Endodermal cell (in vitro differentiated cells): Measurements from ENCODE around the gene FGD6. TPM values are rescaled to one million over a fixed set of nuclear protein-coding genes. Genes with fewer than 3 reads are reported as not detected.

Experiments used
- DNase-seq: peaks from one replicate; pipeline ENCODE4 v3.0.0-alpha.2; 2017
- H3K27ac ChIP-seq: 2 replicates; pipeline ENCODE4 v1.5.1; 2013; ENCODE audit warnings: mild to moderate bottlenecking, low read depth, low read length, moderate library complexity
- H3K27me3 ChIP-seq: 2 replicates; pipeline ENCODE4 v1.6.1; 2013; ENCODE audit warnings: mild to moderate bottlenecking, low read length, moderate library complexity; ENCODE audit not compliant: insufficient read depth, control insufficient read depth, poor library complexity, severe bottlenecking
- H3K36me3 ChIP-seq: 2 replicates; pipeline ENCODE4 v1.7.0; 2013; ENCODE audit warnings: mild to moderate bottlenecking, low read length, moderate library complexity; ENCODE audit not compliant: control insufficient read depth, insufficient read depth
- H3K4me1 ChIP-seq: one replicate; pipeline ENCODE4 v1.7.0; 2013; ENCODE audit warnings: low read length; ENCODE audit not compliant: control insufficient read depth, insufficient read depth
- H3K4me3 ChIP-seq: 2 replicates; pipeline ENCODE4 v1.5.1; 2013; ENCODE audit warnings: mild to moderate bottlenecking, low read length, moderate library complexity
- H3K9ac ChIP-seq: 2 replicates; pipeline ENCODE4 v1.6.1; 2013; ENCODE audit warnings: mild to moderate bottlenecking, low read length, moderate library complexity; ENCODE audit not compliant: poor library complexity, severe bottlenecking; ENCODE audit errors: extremely low read depth
- H3K9me3 ChIP-seq: 2 replicates; pipeline ENCODE4 v1.6.1; 2013; ENCODE audit warnings: mild to moderate bottlenecking, low read length, moderate library complexity; ENCODE audit not compliant: control insufficient read depth
- H3K27ac Mint-ChIP-seq: 2 replicates; pipeline ENCODE4 v1.8.0; 2020; ENCODE audit warnings: mixed read lengths
- H3K27me3 Mint-ChIP-seq: 2 replicates; pipeline ENCODE4 v1.8.0; 2021; ENCODE audit warnings: mild to moderate bottlenecking, mixed read lengths; ENCODE audit not compliant: insufficient read depth
- H3K36me3 Mint-ChIP-seq: 2 replicates; pipeline ENCODE4 v1.8.0; 2020; ENCODE audit warnings: low read depth, mixed read lengths
- H3K4me1 Mint-ChIP-seq: 2 replicates; pipeline ENCODE4 v1.8.0; 2020; ENCODE audit warnings: mixed read lengths
- H3K4me3 Mint-ChIP-seq: 2 replicates; pipeline ENCODE4 v1.8.0; 2020; ENCODE audit warnings: mild to moderate bottlenecking, moderate library complexity, mixed read lengths
- H3K9me3 Mint-ChIP-seq: 2 replicates; pipeline ENCODE4 v1.8.0; 2020; ENCODE audit warnings: mild to moderate bottlenecking, mixed read lengths
- CTCF ChIP-seq: fragments of 200-600 bp; sonication (generic); conservative IDR thresholded peaks from 2 replicates; pipeline ENCODE4 v1.5.0; 2021; ENCODE audit warnings: antibody characterized with exemption, mild to moderate bottlenecking
- WGBS, 2 experiments: methylation state at CpG; one replicate each; pipeline versions ENCODE4 v1.1.5 to v1.1.7; 2013; ENCODE audit warnings: missing lambda C conversion rate in 2 of 2, mixed read lengths in 1 of 2; ENCODE audit not compliant: insufficient coverage in 1 of 2, insufficient read length in 1 of 2; 5-methylcytosine and 5-hydroxymethylcytosine counted together
- total RNA-seq, 2 donors: library from RNA; stranded (reverse); fragmentation: NEBNext Ultra II Directional in 1 of 2; extraction: Animal tissue kit (Norgen Biotek cat#: 25700) in 1 of 2; gene quantifications; 2 replicates in 1 of 2; 3 replicates in 1 of 2; pipeline ENCODE4 v1.2.1, GENCODE V29; 2021

FGD6 gene
- total RNA-seq, 2 donors from 2014 or later, result 95.3 to 124 TPM

GRCh38 chr12:95262808-95263207 lies 45.5 kb upstream of the FGD6 start:
- Histone ChIP-seq H3K4me1 (peaks cover 4% of the 10 kb centered on the region), H3K9ac (no peak overlapping the region), H3K4me3 (no peak overlapping the region), H3K27ac (no peak overlapping the region), H3K36me3 (peaks cover 85% of the 10 kb centered on the region), H3K27me3 (no peaks in the 10 kb centered on the region), H3K9me3 (no peaks in the 10 kb centered on the region)
- no peak for DNase-seq
- H3K9me3 Mint-ChIP-seq, result no peaks in the 10 kb centered on the region
- H3K4me1 Mint-ChIP-seq, result peaks cover 14% of the 10 kb centered on the region
- no peak for TF ChIP-seq CTCF
- H3K4me3 Mint-ChIP-seq, result no peak overlapping the region
- 100% methylated on average over 2 of the region's 3 CpGs for WGBS, 2 experiments
- peaks cover 60% of the 10 kb centered on the region for H3K36me3 Mint-ChIP-seq
- H3K27ac Mint-ChIP-seq, result no peak overlapping the region
- no peaks in the 10 kb centered on the region for H3K27me3 Mint-ChIP-seq

- Histone ChIP-seq H3K9me3 (no peaks in the 10 kb centered on the region), H3K27me3 (no peaks in the 10 kb centered on the region), H3K27ac (no peak overlapping the region), H3K36me3 (peaks cover 85% of the 10 kb centered on the region), H3K4me1 (peaks cover 7% of the 10 kb centered on the region), H3K4me3 (no peak overlapping the region), H3K9ac (no peak overlapping the region)
- 94 to 100% methylated on average over 3 to 4 of the region's 4 CpGs for WGBS, 2 experiments
- H3K27ac Mint-ChIP-seq, result no peak overlapping the region
- peaks cover 26% of the 10 kb centered on the region for H3K4me1 Mint-ChIP-seq
- H3K4me3 Mint-ChIP-seq, result no peak overlapping the region
- no peak for TF ChIP-seq CTCF
- DNase-seq, result no peak
- peaks cover 61% of the 10 kb centered on the region for H3K36me3 Mint-ChIP-seq
- H3K9me3 Mint-ChIP-seq, result no peaks in the 10 kb centered on the region
- no peaks in the 10 kb centered on the region for H3K27me3 Mint-ChIP-seq
Measured at GRCh38 chr12:95261109-95261508, 43.8 kb upstream of the FGD6 start.

- Histone ChIP-seq H3K9ac (no peak overlapping the region), H3K27me3 (no peaks in the 10 kb centered on the region), H3K4me3 (no peak overlapping the region), H3K27ac (no peak overlapping the region), H3K36me3 (peaks cover 85% of the 10 kb centered on the region), H3K4me1 (peaks cover 3% of the 10 kb centered on the region), H3K9me3 (no peaks in the 10 kb centered on the region)
- Mint-ChIP-seq H3K27ac (no peak overlapping the region), H3K9me3 (no peaks in the 10 kb centered on the region), H3K4me1 (peaks cover 22% of the 10 kb centered on the region), H3K4me3 (no peak overlapping the region), H3K27me3 (no peaks in the 10 kb centered on the region), H3K36me3 (peaks cover 69% of the 10 kb centered on the region)
- no peak for DNase-seq
- no peak for TF ChIP-seq CTCF
- 93% methylated on average over 1 of the region's 1 CpG for WGBS, 2 experiments
Measured at GRCh38 chr12:95259368-95259767, 42.1 kb upstream of the FGD6 start.
